Lower leg skin (tissue), 4 donors: ENCODE data around the gene A3GALT2. TPM values are rescaled to one million over a fixed set of nuclear protein-coding genes. Genes with fewer than 3 reads are reported as not detected.

Experiments
- DNase-seq, 2 donors: peaks; one replicate each; pipeline ENCODE4 v3.0.0-alpha.2; 2019; ENCODE audit warnings: low spot score in 2 of 2
- H3K4me3 ChIP-seq: fragments of 200-600 bp; sonication (generic); 2 replicates; pipeline ENCODE4 v1.5.1; 2017; ENCODE audit warnings: mild to moderate bottlenecking, low read depth; ENCODE audit not compliant: poor library complexity, severe bottlenecking
- CTCF ChIP-seq, 3 donors: fragments of 450-650 bp; IDR thresholded peaks; one replicate each; pipeline ENCODE4 v1.5.1; 2016; ENCODE audit warnings: antibody characterized with exemption in 3 of 3, mild to moderate bottlenecking in 3 of 3, moderate library complexity in 2 of 3
- POLR2A ChIP-seq, 2 donors: fragments of 450-650 bp; IDR thresholded peaks; one replicate each; pipeline ENCODE4 v1.6.1; 2016 to 2017; ENCODE audit warnings: antibody characterized with exemption in 2 of 2, mild to moderate bottlenecking in 1 of 2, moderate library complexity in 1 of 2
- WGBS, 2 donors: methylation state at CpG; one replicate each; pipeline ENCODE4 v1.1.5; 2018; 5-methylcytosine and 5-hydroxymethylcytosine counted together
- intact Hi-C: fragments of 100-400 bp; cut with DNase I; formaldehyde crosslinking; loops from one replicate; pipeline ENCODE4 v1.15.0; 2023; ENCODE audit warnings: low total_unique reads
- total RNA-seq, 4 donors: library from RNA; depleted of rRNA; stranded (reverse); fragments of >200 nt; gene quantifications; one replicate each; pipeline ENCODE4 v1.1.0, GENCODE V29; 2016

Gene A3GALT2
- total RNA-seq, 4 donors from 2014 or later, result not detected

GRCh38 chr1:33326785-33327184 is 5.9 kb upstream of the A3GALT2 start:
- no peak for DNase-seq
- no peak overlapping the region for H3K4me3 ChIP-seq
- intact Hi-C loops, result no loop called here
- no peak for TF ChIP-seq CTCF (IDR thresholded peaks at IDR 0.05)
- no peak for TF ChIP-seq POLR2A (IDR thresholded peaks at IDR 0.05)
- 83 to 84% methylated on average over 9 of the region's 9 CpGs for WGBS, 2 donors

GRCh38 chr1:33324677-33325575 is 4.0 kb upstream of the A3GALT2 start:
- DNase-seq, result no peak
- WGBS, 2 donors, result 65 to 69% methylated on average over 17 to 22 of the region's 22 CpGs
- intact Hi-C loops, result no loop called here

GRCh38 chr1:33323663-33324477 is 3.0 kb upstream of the A3GALT2 start:
- WGBS, 2 donors, result 80 to 85% methylated on average over 14 of the region's 14 CpGs

More at GRCh38 chr1:33324677-33325575, 4.0 kb upstream of the A3GALT2 start:
- no peak for TF ChIP-seq POLR2A (IDR thresholded peaks at IDR 0.05)
- no peak for TF ChIP-seq CTCF (IDR thresholded peaks at IDR 0.05)
- H3K4me3 ChIP-seq, result no peak overlapping the region

GRCh38 chr1:33322870-33323585 is 2.1 kb upstream of the A3GALT2 start:
- TF ChIP-seq CTCF (IDR thresholded peaks at IDR 0.05) (no peak), POLR2A (IDR thresholded peaks at IDR 0.05) (no peak)
- intact Hi-C loops, result no loop called here
- WGBS, 2 donors, result 64 to 74% methylated on average over 10 of the region's 10 CpGs
- H3K4me3 ChIP-seq, result no peak overlapping the region
- no peak for DNase-seq

More at GRCh38 chr1:33323663-33324477, 3.0 kb upstream of the A3GALT2 start:
- DNase-seq, result no peak
- no peak for TF ChIP-seq POLR2A (IDR thresholded peaks at IDR 0.05)
- intact Hi-C loops, result no loop called here
- H3K4me3 ChIP-seq, result no peak overlapping the region

- intact Hi-C loops, result no loop called here
- TF ChIP-seq CTCF (IDR thresholded peaks at IDR 0.05) (no peak), POLR2A (IDR thresholded peaks at IDR 0.05) (no peak)
- DNase-seq, result no peak
- 74 to 83% methylated on average over 6 of the region's 6 CpGs for WGBS, 2 donors
- H3K4me3 ChIP-seq, result no peak overlapping the region
Measured at GRCh38 chr1:33322109-33322508, 1.2 kb upstream of the A3GALT2 start.
